HUES64 (cell line): ENCODE measurements around the gene THADA.

Experiments
- H3K27ac ChIP-seq: 2 replicates; pipeline ENCODE4 v1.7.0; 2013; ENCODE audit warnings: low read depth, low read length, inconsistent platforms
- H3K27me3 ChIP-seq: 2 replicates; pipeline ENCODE4 v1.6.1; 2013; ENCODE audit warnings: mild to moderate bottlenecking, low read length; ENCODE audit not compliant: insufficient read depth
- H3K36me3 ChIP-seq: 2 replicates; pipeline ENCODE4 v1.6.1; 2013; ENCODE audit warnings: mild to moderate bottlenecking, low read length; ENCODE audit not compliant: insufficient read depth
- H3K4me1 ChIP-seq: 2 replicates; pipeline ENCODE4 v1.6.1; 2013; ENCODE audit warnings: mild to moderate bottlenecking, low read length, moderate library complexity; ENCODE audit not compliant: insufficient read depth
- H3K4me3 ChIP-seq: 2 replicates; pipeline ENCODE4 v1.5.1; 2013; ENCODE audit warnings: mild to moderate bottlenecking, low read length, moderate library complexity
- H3K9ac ChIP-seq: 2 replicates; pipeline ENCODE4 v1.6.1; 2013; ENCODE audit warnings: mild to moderate bottlenecking, low read depth, low read length
- H3K9me3 ChIP-seq: 2 replicates; pipeline ENCODE4 v1.6.1; 2013; ENCODE audit warnings: low read depth, low read length; ENCODE audit not compliant: insufficient read depth
- WGBS: fragments of 150-250, 120-280 bp; methylation state at CpG from one replicate; pipeline ENCODE4 v1.1.7; 2013; ENCODE audit warnings: missing lambda C conversion rate; 5-methylcytosine and 5-hydroxymethylcytosine counted together

The THADA gene

DNA sequence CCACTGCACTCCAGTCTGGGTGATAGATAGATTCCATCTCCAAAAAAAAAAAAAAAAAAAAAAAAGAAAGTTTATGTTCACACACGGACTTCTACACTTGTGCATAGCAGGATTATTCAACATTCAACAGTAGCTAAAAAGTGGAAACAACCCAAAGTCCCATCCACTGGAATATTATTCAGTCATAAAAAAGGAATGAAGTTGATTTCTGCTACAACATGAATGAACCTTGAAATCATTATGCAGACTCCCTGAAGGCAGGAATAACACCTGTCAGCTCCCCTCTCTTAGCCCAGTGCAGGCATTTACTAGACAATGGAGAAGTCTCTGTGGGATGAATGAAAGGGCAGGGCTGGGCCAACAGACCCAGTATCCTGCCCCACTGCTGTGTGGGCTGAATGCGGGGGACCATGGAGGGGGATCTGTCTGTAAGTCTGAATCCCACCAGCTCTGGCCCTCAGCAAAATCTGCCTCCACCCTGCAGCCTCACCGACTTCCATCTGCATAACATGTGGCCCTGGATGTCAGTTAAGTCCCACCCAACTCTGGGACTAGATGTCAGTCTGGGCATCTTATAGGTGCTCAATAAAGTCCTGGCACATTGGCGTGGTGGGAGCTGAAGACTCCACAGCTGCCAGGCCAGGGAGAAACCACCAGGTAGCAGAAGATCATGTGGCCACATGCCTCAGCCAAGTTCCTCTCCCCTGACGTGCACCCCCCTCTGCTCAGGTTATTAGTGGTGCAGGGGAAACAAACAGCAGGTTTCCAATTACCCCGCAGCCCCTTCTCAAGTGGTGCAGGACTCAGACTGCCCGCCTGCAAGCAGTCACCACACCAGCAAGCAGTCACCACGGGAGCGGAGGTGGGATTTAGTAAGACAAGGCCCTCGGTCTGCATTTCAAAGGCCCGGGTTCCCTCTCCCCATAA lies 378.3 kb downstream of the THADA start:
- H3K27me3 ChIP-seq: no peaks in the 10 kb centered on the region
- peak overlapping the region; percentile 93 for H3K27ac ChIP-seq
- H3K9me3 ChIP-seq: no peaks in the 10 kb centered on the region
- peaks cover 5% of the 10 kb centered on the region for H3K36me3 ChIP-seq
- 1% methylated on average over 10 of the region's 11 CpGs for WGBS
- peak overlapping the region; percentile 62 for H3K9ac ChIP-seq
- H3K4me3 ChIP-seq: 0 out of 2 replicates have a peak overlapping the region, but pooled peaks have one; percentile 3
- H3K4me1 ChIP-seq: peaks cover 56% of the 10 kb centered on the region

DNA sequence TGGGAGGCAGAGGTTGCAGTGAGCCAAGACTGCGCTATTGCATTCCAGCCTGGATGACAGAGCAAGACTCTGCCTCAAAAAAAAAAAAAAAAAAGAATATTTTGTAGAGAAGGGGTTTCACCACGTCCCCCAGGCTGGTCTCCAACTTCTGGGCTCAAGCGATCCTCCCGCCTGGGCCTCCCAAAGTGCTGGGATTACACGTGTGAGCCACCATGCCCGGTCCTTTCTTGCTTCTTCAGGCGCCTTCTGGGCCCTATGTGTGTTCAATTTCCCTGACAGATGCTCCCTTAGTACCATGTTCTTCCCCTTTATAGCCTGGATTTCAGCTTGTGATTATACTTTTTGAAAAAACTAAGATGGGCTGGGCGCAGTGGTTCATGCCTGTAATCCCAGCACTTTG lies 379.2 kb downstream of the THADA start:
- Histone ChIP-seq H3K9me3 (no peaks in the 10 kb centered on the region), H3K4me3 (no peak overlapping the region), H3K4me1 (peaks cover 52% of the 10 kb centered on the region), H3K36me3 (no peaks in the 10 kb centered on the region), H3K27me3 (no peaks in the 10 kb centered on the region), H3K9ac (no peak overlapping the region), H3K27ac (no peak overlapping the region)
- 87% methylated on average over 8 of the region's 8 CpGs for WGBS

DNA sequence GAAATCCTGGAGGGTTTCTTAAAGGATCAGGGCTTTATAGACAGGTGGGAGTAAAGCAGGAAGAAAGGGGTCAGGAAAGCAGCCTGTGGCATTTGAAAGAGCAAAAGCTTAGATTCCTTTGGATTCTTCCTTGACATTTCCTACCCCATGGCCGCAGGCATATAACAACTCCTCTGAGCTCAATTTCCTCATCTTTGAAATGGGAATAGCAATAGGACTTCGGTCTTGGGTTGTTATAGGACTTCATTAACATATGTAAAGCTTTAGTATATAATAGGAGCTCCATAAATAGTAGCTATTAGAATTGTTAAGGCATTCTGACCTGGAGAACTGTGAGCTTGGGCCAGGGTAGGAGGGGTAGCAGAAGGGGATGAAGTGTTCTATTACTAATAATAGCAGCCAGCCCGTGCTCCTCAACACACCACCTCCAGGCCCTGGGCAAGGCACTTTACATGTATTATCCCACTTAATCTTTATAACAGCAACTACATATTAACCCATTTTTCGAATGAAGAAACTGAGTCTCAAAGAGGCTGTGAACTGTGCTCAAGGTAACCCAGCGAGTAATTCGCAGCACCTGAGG lies 380.1 kb downstream of the THADA start:
- Histone ChIP-seq H3K27me3 (no peaks in the 10 kb centered on the region), H3K27ac (peak overlapping the region; percentile 63), H3K9me3 (no peaks in the 10 kb centered on the region), H3K4me1 (peaks cover 44% of the 10 kb centered on the region), H3K9ac (no peak overlapping the region), H3K4me3 (no peak overlapping the region), H3K36me3 (no peaks in the 10 kb centered on the region)
- 36% methylated on average over 6 of the region's 6 CpGs for WGBS

DNA sequence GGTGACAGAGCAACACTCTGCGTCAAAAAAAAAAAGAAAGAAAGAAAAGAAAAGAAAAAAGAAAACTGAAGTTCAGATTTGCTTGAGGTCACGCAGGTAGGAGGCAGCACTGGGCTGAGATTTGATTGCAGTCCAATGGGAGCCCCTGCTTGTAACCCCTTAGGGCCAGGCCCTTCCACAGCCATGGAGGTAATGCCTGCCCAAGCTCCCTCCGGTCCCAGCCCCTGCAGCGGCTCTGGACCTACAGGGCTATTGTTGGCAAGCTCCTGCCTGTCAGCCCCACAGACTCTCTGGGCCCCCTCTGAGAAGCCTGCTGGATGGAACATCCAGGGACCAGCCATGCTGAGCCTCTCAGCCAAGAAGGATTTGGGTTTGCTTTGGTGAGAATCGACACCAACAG lies 381.6 kb downstream of the THADA start:
- 0 out of 2 replicates have a peak overlapping the region, but pooled peaks have one; percentile 28 for H3K27ac ChIP-seq
- H3K9ac ChIP-seq: no peak overlapping the region
- H3K36me3 ChIP-seq: no peaks in the 10 kb centered on the region
- no peak overlapping the region for H3K4me3 ChIP-seq
- 78% methylated on average over 5 of the region's 5 CpGs for WGBS
- H3K9me3 ChIP-seq: no peaks in the 10 kb centered on the region
- no peaks in the 10 kb centered on the region for H3K27me3 ChIP-seq
- peaks cover 30% of the 10 kb centered on the region for H3K4me1 ChIP-seq

DNA sequence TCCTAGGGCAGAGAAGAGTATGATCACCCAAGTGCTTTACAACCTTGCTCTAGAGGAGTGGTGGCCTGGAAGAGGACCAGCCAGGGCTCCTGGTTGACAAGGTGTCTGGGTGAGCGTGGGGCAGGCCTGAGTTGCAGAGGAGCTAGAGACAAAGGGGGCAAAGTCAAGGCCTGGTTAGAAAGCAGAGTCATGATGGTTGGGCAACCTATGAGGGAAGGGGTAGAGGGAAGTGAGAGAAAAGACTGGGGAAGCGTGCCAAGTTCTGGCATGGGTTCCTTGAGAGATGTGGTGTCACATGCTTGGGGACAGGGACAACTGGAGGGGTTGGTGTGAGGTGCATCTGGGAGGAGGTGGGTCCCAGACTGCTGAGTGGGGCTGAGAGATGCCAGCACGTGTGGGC lies 382.9 kb downstream of the THADA start:
- Histone ChIP-seq H3K27ac (no peak overlapping the region), H3K9ac (no peak overlapping the region), H3K4me3 (no peak overlapping the region), H3K27me3 (no peaks in the 10 kb centered on the region), H3K4me1 (peaks cover 17% of the 10 kb centered on the region), H3K36me3 (no peaks in the 10 kb centered on the region), H3K9me3 (no peaks in the 10 kb centered on the region)
- WGBS: 83% methylated on average over 3 of the region's 3 CpGs

DNA sequence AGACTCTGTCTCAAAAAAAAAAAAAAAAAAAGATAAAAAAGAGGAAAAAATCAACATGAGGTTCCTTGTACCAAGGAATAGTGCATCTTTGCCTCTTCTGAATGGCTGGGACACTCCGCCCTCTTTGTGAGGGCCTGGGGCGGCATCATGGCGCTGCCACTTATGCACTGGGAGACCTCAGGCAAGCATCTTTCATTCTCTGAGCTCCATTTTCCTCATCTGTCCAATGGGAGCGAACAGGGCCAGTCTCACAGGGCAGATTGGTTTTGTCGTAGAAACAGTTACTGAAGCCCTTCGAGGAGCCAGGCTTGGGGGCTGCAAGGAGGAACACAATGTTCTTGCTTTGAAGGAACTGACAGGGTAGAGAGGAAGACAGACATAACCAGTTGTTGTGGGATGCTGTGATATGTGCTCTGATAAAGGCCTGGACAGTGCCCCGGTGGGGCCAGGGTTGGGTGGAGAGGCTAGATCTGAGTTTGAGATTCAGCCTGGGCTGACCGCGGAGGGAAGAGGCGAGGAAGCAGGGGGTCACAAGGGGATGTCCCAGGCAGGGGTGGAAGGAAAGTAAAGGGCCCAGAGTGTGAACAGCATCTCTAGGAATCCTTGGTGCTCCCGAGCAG lies 383.5 kb downstream of the THADA start:
- no peak overlapping the region for H3K9ac ChIP-seq
- peaks cover 17% of the 10 kb centered on the region for H3K4me1 ChIP-seq
- H3K36me3 ChIP-seq: no peaks in the 10 kb centered on the region

DNA sequence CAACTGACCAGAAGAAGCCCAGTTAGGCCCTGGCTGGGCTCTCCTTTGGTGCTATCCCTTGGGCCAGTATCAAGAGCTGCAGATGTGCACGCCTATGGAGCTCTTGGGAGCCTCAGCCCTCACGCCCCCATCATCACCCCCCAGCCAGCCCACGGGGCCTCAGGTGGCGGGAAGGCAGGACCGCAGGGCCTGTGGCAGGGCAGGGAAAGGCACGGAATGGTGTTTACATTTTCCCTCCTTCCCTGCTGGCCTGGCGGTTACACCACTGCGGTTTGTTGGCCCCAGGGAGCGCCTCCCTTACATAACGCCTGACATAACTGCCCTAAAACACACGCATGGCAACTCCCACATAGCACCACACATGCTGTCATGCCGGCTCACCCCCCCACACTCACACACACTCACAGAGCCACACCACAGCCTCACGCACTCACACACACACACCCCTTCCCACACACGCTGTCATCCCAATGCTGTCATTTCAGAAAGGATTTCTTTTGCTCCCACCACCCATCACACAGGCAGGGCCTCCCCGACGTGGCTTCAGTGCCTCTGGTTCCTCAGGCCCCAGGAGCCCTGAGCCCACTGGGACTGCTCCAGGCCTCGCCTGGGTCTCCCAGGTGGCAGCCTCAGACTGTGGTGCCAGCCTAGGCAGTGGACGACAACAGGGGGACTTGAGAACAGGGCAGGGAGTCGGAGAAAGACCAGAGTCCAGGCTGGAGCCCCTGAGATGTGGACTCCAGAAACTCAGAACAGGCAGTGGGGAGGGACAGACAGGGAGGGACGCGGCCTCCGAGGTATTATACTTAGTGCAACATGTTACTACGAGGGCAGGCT lies 385.2 kb downstream of the THADA start:
- H3K4me1 ChIP-seq: peaks cover 12% of the 10 kb centered on the region
- H3K9ac ChIP-seq: no peak overlapping the region
- WGBS: 81% methylated on average over 23 of the region's 23 CpGs
- no peaks in the 10 kb centered on the region for H3K36me3 ChIP-seq
- no peaks in the 10 kb centered on the region for H3K9me3 ChIP-seq
- no peak overlapping the region for H3K27ac ChIP-seq
- H3K4me3 ChIP-seq: no peak overlapping the region
- H3K27me3 ChIP-seq: no peaks in the 10 kb centered on the region

More for the DNA sequence above, 383.5 kb downstream of the THADA start:
- 94% methylated on average over 11 of the region's 11 CpGs for WGBS
- Histone ChIP-seq H3K27me3 (no peaks in the 10 kb centered on the region), H3K9me3 (no peaks in the 10 kb centered on the region), H3K4me3 (no peak overlapping the region), H3K27ac (no peak overlapping the region)

DNA sequence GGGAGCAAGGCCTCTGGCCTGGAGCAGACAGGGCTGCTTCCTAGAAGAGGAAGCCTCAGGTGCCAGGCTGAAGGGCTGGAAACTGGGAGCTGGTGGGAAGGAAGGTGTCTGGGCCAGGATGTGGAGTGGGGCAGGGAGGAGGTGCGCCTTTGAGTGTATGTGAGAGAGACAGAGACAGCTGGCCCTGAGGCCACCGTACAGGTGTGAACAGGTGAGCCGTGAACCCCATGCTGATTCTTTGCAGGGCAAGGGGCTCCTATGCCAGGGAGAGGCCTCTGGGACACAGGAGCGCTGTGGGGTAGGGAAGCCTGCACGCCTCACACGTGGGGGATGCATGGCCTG lies 385.7 kb downstream of the THADA start:
- WGBS: 88% methylated on average over 6 of the region's 6 CpGs
- no peaks in the 10 kb centered on the region for H3K36me3 ChIP-seq
- H3K4me3 ChIP-seq: no peak overlapping the region
- H3K4me1 ChIP-seq: peaks cover 6% of the 10 kb centered on the region
- no peak overlapping the region for H3K27ac ChIP-seq
- H3K9ac ChIP-seq: no peak overlapping the region
- H3K27me3 ChIP-seq: no peaks in the 10 kb centered on the region
- H3K9me3 ChIP-seq: no peaks in the 10 kb centered on the region

DNA sequence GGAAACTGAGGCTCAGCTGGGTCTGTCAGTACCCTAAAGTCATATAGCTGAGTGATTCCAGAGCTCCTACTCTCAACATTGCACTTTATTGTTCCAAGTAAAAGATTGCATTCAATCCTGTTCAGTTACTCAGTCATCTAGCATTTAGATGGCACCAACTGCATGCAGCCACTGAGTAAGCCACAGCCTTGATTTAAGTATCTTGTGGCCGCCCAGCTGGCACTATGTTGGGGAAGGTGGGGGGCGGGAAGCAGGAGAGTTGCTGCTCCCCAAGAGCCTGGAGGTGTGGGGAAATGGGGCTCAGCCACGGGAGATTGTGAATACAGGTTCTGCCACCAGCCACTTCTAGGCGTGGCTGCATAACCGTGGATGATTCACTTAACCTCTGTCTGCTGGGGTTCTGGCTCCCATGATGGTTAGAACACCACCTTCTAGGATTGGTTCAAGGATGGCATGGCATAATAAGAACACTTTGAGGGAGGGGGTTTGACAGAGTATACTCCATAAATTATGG lies 386.6 kb downstream of the THADA start:
- no peaks in the 10 kb centered on the region for H3K27me3 ChIP-seq
- no peak overlapping the region for H3K9ac ChIP-seq
- no peaks in the 10 kb centered on the region for H3K9me3 ChIP-seq
- WGBS: 94% methylated on average over 5 of the region's 5 CpGs
- H3K36me3 ChIP-seq: no peaks in the 10 kb centered on the region
- no peak overlapping the region for H3K27ac ChIP-seq
- H3K4me1 ChIP-seq: peaks cover 4% of the 10 kb centered on the region; the same call in 1 of the 2 replicates
- no peak overlapping the region for H3K4me3 ChIP-seq

DNA sequence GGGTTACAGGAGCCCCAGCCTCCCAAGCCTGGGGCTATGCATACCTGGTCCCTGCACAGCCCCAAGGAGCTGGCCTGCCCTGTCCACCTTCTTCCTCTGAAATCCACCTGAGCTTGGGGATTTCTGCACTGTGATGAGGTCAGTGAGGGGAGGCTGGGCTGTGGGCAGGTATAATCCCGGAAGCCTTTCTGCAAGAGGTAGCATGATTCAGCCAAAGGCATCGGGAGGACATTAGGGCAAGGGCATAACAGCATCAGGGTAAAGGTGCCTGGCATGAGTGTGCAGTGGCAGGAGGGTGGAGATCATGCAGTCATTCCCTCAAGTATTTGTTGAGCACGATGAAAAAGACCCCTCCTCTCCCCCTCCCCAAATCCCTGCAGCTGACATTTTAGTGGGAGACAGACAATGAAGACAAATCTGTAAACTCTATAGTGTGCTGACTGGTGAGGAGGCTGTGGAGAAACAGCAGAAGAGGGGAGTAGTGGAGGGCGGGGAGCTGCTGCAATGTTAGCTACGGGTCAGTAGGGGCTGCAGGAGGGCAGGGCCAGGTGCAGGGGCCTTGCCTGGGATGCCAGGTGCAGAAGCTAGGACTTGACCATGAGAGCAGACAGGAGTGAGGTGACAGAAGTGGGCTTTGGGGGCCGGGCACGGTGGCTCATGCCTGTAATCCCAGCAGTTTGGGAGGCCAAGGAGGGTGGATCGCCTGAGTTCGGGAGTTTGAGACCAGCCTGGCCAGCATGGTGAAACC lies 388.1 kb downstream of the THADA start:
- WGBS: 76% methylated on average over 9 of the region's 9 CpGs
- H3K4me1 ChIP-seq: peaks cover 4% of the 10 kb centered on the region; the same call in 1 of the 2 replicates
- no peak overlapping the region for H3K27ac ChIP-seq
- no peaks in the 10 kb centered on the region for H3K27me3 ChIP-seq
- no peak overlapping the region for H3K4me3 ChIP-seq
- H3K9ac ChIP-seq: no peak overlapping the region
- H3K9me3 ChIP-seq: no peaks in the 10 kb centered on the region
- no peaks in the 10 kb centered on the region for H3K36me3 ChIP-seq
